H9 (cell line): ENCODE results near the gene GIT1. TPM values are rescaled to one million over a fixed set of nuclear protein-coding genes. Genes with fewer than 3 reads are reported as not detected.

Experiments
- DNase-seq: peaks from one replicate; pipeline ENCODE4 v3.0.0-alpha.2; 2017
- H2AFZ ChIP-seq: one replicate; pipeline ENCODE4 v1.6.1; 2013; ENCODE audit warnings: mild to moderate bottlenecking, low read length, control low read depth, moderate library complexity
- H2AK5ac ChIP-seq: 2 replicates; pipeline ENCODE4 v1.6.1; 2013; ENCODE audit warnings: low read length, control low read depth, mixed read lengths; ENCODE audit not compliant: insufficient read length
- H2BK120ac ChIP-seq: one replicate; pipeline ENCODE4 v1.6.1; 2013; ENCODE audit warnings: low read depth, mild to moderate bottlenecking, low read length, control low read depth, inconsistent platforms; ENCODE audit not compliant: poor library complexity, severe bottlenecking
- H2BK12ac ChIP-seq: 2 replicates; pipeline ENCODE4 v1.6.1; 2013; ENCODE audit warnings: low read length, control low read depth, mixed read lengths, low read depth; ENCODE audit not compliant: insufficient read length
- H2BK15ac ChIP-seq: 2 replicates; pipeline ENCODE4 v1.6.1; 2013; ENCODE audit warnings: low read depth, low read length, control low read depth
- H2BK20ac ChIP-seq: one replicate; pipeline ENCODE4 v1.6.1; 2013; ENCODE audit warnings: low read depth, mild to moderate bottlenecking, low read length, control low read depth, inconsistent platforms; ENCODE audit not compliant: poor library complexity, severe bottlenecking
- H2BK5ac ChIP-seq: 2 replicates; pipeline ENCODE4 v1.6.1; 2013; ENCODE audit warnings: low read length, control low read depth, mixed read lengths; ENCODE audit not compliant: insufficient read length
- H3K14ac ChIP-seq: 2 replicates; pipeline ENCODE4 v1.6.1; 2013; ENCODE audit warnings: low read length, control low read depth; ENCODE audit not compliant: insufficient read depth
- H3K18ac ChIP-seq: 2 replicates; pipeline ENCODE4 v1.6.1; 2013; ENCODE audit warnings: low read depth, mild to moderate bottlenecking, mixed read lengths, low read length, control low read depth; ENCODE audit not compliant: insufficient read length
- H3K23ac ChIP-seq: 2 replicates; pipeline ENCODE4 v1.6.1; 2013; ENCODE audit warnings: low read length, control low read depth, mixed read lengths, low read depth; ENCODE audit not compliant: insufficient read length
- H3K23me2 ChIP-seq: 2 replicates; pipeline ENCODE4 v1.6.1; 2013; ENCODE audit warnings: low read depth, mild to moderate bottlenecking, mixed read lengths, low read length, control low read depth; ENCODE audit not compliant: insufficient read length, poor library complexity, severe bottlenecking
- H3K27ac ChIP-seq: 2 replicates; pipeline ENCODE4 v1.5.1; 2013; ENCODE audit warnings: low read length, control low read depth, mixed read lengths, low read depth; ENCODE audit not compliant: insufficient read length
- H3K27me3 ChIP-seq: 2 replicates; pipeline ENCODE4 v1.6.1; 2013; ENCODE audit warnings: low read length, control low read depth, inconsistent platforms; ENCODE audit not compliant: insufficient read depth
- H3K4ac ChIP-seq: 2 replicates; pipeline ENCODE4 v1.6.1; 2013; ENCODE audit warnings: low read depth, mild to moderate bottlenecking, control low read depth, inconsistent platforms, low read length, moderate library complexity
- H3K4me1 ChIP-seq: 2 replicates; pipeline ENCODE4 v1.6.1; 2013; ENCODE audit warnings: low read length, control low read depth, inconsistent platforms; ENCODE audit not compliant: insufficient read depth
- H3K4me2 ChIP-seq: 2 replicates; pipeline ENCODE4 v1.6.1; 2013; ENCODE audit warnings: low read length, control low read depth, mixed read lengths; ENCODE audit not compliant: insufficient read length, insufficient read depth
- H3K56ac ChIP-seq: 2 replicates; pipeline ENCODE4 v1.6.1; 2013; ENCODE audit warnings: low read depth, mild to moderate bottlenecking, mixed read lengths, low read length, control low read depth; ENCODE audit not compliant: insufficient read length
- H3K79me1 ChIP-seq: 2 replicates; pipeline ENCODE4 v1.6.1; 2013; ENCODE audit warnings: low read depth, mild to moderate bottlenecking, moderate library complexity, low read length, control low read depth, inconsistent platforms; ENCODE audit not compliant: insufficient read depth, poor library complexity, severe bottlenecking
- H3K79me2 ChIP-seq: 2 replicates; pipeline ENCODE4 v1.6.1; 2013; ENCODE audit warnings: low read length, control low read depth, inconsistent platforms; ENCODE audit not compliant: insufficient read depth
- H3K9ac ChIP-seq: 2 replicates; pipeline ENCODE4 v1.6.1; 2013; ENCODE audit warnings: low read length, control low read depth, mixed read lengths; ENCODE audit not compliant: insufficient read length; ENCODE audit errors: extremely low read depth
- H3K9me3 ChIP-seq: one replicate; pipeline ENCODE4 v1.6.1; 2013; ENCODE audit warnings: low read depth, low read length, inconsistent platforms; ENCODE audit not compliant: control insufficient read depth
- H3T11ph ChIP-seq: one replicate; pipeline ENCODE4 v1.6.1; 2013; ENCODE audit warnings: mild to moderate bottlenecking, low read length, control low read depth, inconsistent platforms
- H4K20me1 ChIP-seq: one replicate; pipeline ENCODE4 v1.6.1; 2013; ENCODE audit not compliant: control insufficient read depth, insufficient read length, insufficient read depth
- H4K5ac ChIP-seq: 2 replicates; pipeline ENCODE4 v1.6.1; 2013; ENCODE audit warnings: low read depth, mild to moderate bottlenecking, mixed read lengths, low read length, control low read depth; ENCODE audit not compliant: insufficient read length
- H4K8ac ChIP-seq: replicated peaks from 2 replicates; pipeline ENCODE4 v1.6.1; 2013; ENCODE audit warnings: low read length, control low read depth, mixed read lengths, low read depth; ENCODE audit not compliant: insufficient read length
- H4K91ac ChIP-seq: 2 replicates; pipeline ENCODE4 v1.6.1; 2013; ENCODE audit warnings: low read depth, mild to moderate bottlenecking, moderate library complexity, mixed read lengths, low read length, control low read depth; ENCODE audit not compliant: insufficient read length
- H3K27ac Mint-ChIP-seq, 3 experiments: 2 replicates in 2 of 3; 3 replicates in 1 of 3; pipeline ENCODE4 v1.8.0; 2020 to 2021; ENCODE audit warnings: mixed read lengths in 3 of 3, mild to moderate bottlenecking in 1 of 3, moderate library complexity in 1 of 3
- H3K27me3 Mint-ChIP-seq: 2 replicates; pipeline ENCODE4 v1.8.0; 2021; ENCODE audit warnings: low read depth, mild to moderate bottlenecking, moderate library complexity, mixed read lengths
- H3K36me3 Mint-ChIP-seq, 3 experiments: 2 replicates in 2 of 3; 3 replicates in 1 of 3; pipeline ENCODE4 v1.8.0; 2020 to 2021; ENCODE audit warnings: low read depth in 3 of 3, mixed read lengths in 3 of 3; ENCODE audit not compliant: insufficient read depth in 1 of 3
- H3K4me1 Mint-ChIP-seq, 2 experiments: 2 replicates each; pipeline ENCODE4 v1.8.0; 2020; ENCODE audit warnings: mixed read lengths in 2 of 2
- H3K4me3 Mint-ChIP-seq, 2 experiments: 2 replicates in 1 of 2; 3 replicates in 1 of 2; pipeline ENCODE4 v1.8.0; 2020 to 2021; ENCODE audit warnings: mild to moderate bottlenecking in 2 of 2, mixed read lengths in 2 of 2, moderate library complexity in 1 of 2
- H3K9me3 Mint-ChIP-seq, 2 experiments: 2 replicates in 1 of 2; 3 replicates in 1 of 2; pipeline ENCODE4 v1.8.0; 2020; ENCODE audit warnings: mild to moderate bottlenecking in 2 of 2, mixed read lengths in 2 of 2, moderate library complexity in 1 of 2
- CTCF ChIP-seq: fragments of 200-600 bp; sonication (generic); conservative IDR thresholded peaks from 3 replicates; pipeline ENCODE4 v1.8.0; 2021; ENCODE audit warnings: antibody characterized with exemption, mild to moderate bottlenecking
- WGBS: extraction: QIAGEN DNeasy Blood & Tissue Kit; methylation state at CpG from one replicate; pipeline ENCODE4 v1.1.7; 2013; ENCODE audit warnings: missing lambda C conversion rate, low lambda C conversion rate, mixed read lengths; ENCODE audit not compliant: insufficient read length; ENCODE audit errors: extremely low coverage; 5-methylcytosine and 5-hydroxymethylcytosine counted together
- total RNA-seq: library from RNA; stranded (reverse); gene quantifications from 2 replicates; pipeline ENCODE4 v1.2.1, GENCODE V29; 2021

Gene GIT1
- total RNA-seq, 1 experiment from 2014 or later, result 47.4 TPM

GRCh38 chr17:29555840-29556239, 33.6 kb downstream of the GIT1 start:
- Histone ChIP-seq H3K23me2 (no peaks in the 10 kb centered on the region), H2BK120ac (no peak overlapping the region), H3K27ac (no peak overlapping the region), H2BK15ac (no peak overlapping the region), H3K79me2 (no peaks in the 10 kb centered on the region), H3K23ac (no peak overlapping the region), H3K79me1 (no peaks in the 10 kb centered on the region), H4K5ac (no peak overlapping the region), H3K18ac (no peak overlapping the region), H2AFZ (no peak overlapping the region), H3K27me3 (no peaks in the 10 kb centered on the region), H4K8ac (no peak overlapping the region), H2BK20ac (no peak overlapping the region), H3K9me3 (no peaks in the 10 kb centered on the region), H2AK5ac (no peak overlapping the region), H3K9ac (no peak overlapping the region), H2BK12ac (no peak overlapping the region), H4K20me1 (no peaks in the 10 kb centered on the region), H3K56ac (no peak overlapping the region), H3K14ac (no peak overlapping the region), H4K91ac (no peak overlapping the region), H3K4me1 (no peaks in the 10 kb centered on the region), H3K4ac (no peak overlapping the region), H3T11ph (no peak overlapping the region), H3K4me2 (no peak overlapping the region), H2BK5ac (no peak overlapping the region)
- Mint-ChIP-seq H3K27ac (no peak overlapping the region), H3K9me3 (no peaks in the 10 kb centered on the region), H3K36me3 (no peaks in the 10 kb centered on the region; a peak in 1 of 7 replicates), H3K4me1 (no peaks in the 10 kb centered on the region), H3K27me3 (peaks cover 7% of the 10 kb centered on the region), H3K4me3 (no peak overlapping the region)
- TF ChIP-seq CTCF, result no peak
- DNase-seq, result no peak
- no CpG with 5 or more reads among the region's 3 CpGs for WGBS
